GM20000 (cell line): ENCODE results near the gene OR2AJ1.

Source experiments
- DNase-seq: peaks from one replicate; pipeline ENCODE4 v3.0.0; 2012; ENCODE audit warnings: low spot score
- TF ChIP-seq, protein P1 (sequence below): IDR thresholded peaks from 2 replicates; pipeline ENCODE4 v1.5.1; 2012; ENCODE audit warnings: mild to moderate bottlenecking, control low read depth; ENCODE audit errors: extremely low read depth, missing control alignments

The OR2AJ1 gene, protein sequence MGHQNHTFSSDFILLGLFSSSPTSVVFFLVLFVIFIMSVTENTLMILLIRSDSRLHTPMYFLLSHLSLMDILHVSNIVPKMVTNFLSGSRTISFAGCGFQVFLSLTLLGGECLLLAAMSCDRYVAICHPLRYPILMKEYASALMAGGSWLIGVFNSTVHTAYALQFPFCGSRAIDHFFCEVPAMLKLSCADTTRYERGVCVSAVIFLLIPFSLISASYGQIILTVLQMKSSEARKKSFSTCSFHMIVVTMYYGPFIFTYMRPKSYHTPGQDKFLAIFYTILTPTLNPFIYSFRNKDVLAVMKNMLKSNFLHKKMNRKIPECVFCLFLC

DNA sequence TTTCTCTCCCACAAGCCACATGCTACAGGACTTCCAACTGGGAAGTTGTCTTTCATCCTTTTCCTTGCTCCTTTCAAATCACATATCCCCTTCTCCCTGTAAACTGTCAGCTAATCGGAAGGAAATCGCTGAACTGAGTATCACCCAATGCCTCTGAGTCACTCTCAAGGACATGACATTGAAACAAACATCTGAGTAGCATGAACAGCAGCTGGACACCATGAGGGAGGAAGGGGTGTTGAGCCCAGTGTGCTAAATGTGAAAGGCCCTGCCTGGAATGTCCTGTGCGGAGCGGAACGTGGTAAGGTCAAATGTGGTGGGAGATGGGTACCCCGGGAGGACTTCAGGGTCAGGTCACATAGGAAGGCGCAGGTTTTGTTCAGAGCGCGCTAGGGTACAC, at the start of gene OR2AJ1:
TSS of gene OR2AJ1 (plus strand) at position 22 of the 400 bp plus-strand sequence. CDS start 8,880 bp downstream, outside the sequence.
- DNase-seq, result no peak

DNA sequence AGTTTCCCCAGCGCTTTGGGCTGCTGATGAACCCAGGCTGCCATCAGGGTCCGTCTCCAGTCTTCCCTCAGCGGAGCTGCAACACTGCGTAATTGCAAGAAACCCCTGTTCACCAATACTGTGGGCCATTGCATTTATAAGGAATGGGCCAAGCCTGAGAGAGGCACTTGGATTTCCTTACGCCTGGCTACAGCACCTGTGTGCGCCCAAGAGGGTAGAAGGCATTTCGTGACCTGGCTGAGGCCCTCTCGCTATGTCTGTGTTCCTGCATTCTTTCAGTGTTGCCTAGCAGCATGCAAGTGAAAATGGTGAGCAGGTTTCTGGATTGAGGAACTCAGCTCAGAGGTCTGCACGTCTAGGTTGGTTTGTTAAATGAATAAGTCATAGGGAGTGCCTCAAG, 41.3 kb upstream of the OR2AJ1 start:
- no peak for DNase-seq
- TF ChIP-seq, protein P1, sequence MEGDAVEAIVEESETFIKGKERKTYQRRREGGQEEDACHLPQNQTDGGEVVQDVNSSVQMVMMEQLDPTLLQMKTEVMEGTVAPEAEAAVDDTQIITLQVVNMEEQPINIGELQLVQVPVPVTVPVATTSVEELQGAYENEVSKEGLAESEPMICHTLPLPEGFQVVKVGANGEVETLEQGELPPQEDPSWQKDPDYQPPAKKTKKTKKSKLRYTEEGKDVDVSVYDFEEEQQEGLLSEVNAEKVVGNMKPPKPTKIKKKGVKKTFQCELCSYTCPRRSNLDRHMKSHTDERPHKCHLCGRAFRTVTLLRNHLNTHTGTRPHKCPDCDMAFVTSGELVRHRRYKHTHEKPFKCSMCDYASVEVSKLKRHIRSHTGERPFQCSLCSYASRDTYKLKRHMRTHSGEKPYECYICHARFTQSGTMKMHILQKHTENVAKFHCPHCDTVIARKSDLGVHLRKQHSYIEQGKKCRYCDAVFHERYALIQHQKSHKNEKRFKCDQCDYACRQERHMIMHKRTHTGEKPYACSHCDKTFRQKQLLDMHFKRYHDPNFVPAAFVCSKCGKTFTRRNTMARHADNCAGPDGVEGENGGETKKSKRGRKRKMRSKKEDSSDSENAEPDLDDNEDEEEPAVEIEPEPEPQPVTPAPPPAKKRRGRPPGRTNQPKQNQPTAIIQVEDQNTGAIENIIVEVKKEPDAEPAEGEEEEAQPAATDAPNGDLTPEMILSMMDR, result no peak

More for the DNA sequence above, at the start of gene OR2AJ1:
- TF ChIP-seq, protein P1, result no peak

DNA sequence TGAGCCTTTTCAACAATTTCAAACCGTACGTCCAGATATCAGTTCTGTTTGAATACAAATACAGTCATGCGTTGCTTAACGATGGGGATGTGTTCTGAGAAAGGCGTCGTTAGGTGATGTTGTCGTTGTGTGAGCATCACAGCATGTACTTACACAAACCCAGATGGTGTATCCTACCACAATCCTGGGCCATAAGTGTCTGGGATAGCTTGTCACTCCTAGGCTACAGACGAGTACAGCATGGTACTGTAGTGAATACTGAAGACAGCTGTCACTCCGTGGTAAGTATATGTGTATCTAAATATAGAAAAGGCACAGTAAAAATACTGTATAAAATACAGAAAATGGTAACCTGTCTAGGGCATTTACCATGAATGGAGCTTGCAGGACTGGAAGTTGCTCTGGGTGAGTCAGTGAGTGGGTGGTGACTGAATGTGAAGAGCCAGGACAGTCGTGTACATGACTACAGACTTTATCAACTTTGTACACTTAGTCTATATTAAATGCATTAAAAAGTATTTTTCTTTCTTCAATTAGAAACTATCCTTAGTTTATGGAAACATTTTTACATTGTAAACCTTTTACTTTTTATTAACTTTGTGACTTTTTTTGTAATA, 39.8 kb upstream of the OR2AJ1 start:
- TF ChIP-seq, protein P1, result no peak
- no peak for DNase-seq

DNA sequence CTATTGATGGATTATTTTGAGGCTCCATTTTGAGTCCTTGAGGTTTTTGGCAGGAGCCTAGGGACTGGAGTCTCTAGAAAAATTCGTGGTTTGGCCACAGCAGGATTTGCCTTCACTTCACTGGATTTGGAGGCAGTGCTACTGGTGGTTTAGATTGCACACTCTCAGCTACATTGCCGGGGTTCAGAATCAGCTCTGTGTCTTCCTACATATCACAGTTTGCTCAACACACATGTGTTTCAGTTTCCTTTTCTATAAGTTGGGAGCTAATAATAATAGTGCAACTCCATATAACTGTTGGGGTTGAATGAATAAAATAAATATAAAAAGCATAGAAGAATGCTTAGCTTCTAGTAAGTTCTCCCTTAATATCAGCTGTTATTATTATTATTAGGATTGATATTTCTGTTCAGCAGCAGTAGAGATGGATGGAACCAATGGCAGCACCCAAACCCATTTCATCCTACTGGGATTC, 29.5 kb upstream of the OR2AJ1 start, which contains the start of gene OR2W3:
TSS of gene OR2W3 (plus strand) at position 425 of the 475 bp plus-strand sequence. CDS start at position 425, 0 bp downstream.
- TF ChIP-seq, protein P1, result no peak
- no peak for DNase-seq

DNA sequence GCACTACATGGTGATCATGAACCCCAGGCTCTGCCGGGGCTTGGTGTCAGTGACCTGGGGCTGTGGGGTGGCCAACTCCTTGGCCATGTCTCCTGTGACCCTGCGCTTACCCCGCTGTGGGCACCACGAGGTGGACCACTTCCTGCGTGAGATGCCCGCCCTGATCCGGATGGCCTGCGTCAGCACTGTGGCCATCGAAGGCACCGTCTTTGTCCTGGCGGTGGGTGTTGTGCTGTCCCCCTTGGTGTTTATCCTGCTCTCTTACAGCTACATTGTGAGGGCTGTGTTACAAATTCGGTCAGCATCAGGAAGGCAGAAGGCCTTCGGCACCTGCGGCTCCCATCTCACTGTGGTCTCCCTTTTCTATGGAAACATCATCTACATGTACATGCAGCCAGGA, 28.7 kb upstream of the OR2AJ1 start:
- TF ChIP-seq, protein P1, result no peak
- no peak for DNase-seq

DNA sequence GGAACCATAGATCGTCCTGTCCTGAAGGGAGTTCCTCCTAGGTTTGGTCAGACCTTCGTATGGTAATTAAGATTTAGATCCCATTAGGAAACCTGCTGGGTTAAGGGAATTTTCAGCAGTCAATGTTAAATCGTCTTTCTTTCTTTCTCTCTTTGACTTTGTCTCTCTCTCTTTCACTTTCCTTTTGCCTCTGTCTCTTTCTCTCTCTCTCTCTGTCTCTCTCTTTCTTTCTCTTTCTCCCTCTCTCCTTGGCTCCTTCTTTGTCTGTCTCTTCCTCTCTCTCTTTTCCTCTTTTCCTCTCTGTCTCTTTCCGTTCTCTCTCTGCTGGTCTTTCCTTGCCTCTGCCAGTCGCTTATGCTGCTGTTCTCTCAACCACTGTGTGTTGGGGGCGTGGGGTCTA, 20.6 kb upstream of the OR2AJ1 start:
- DNase-seq, result no peak
- TF ChIP-seq, protein P1, result no peak

DNA sequence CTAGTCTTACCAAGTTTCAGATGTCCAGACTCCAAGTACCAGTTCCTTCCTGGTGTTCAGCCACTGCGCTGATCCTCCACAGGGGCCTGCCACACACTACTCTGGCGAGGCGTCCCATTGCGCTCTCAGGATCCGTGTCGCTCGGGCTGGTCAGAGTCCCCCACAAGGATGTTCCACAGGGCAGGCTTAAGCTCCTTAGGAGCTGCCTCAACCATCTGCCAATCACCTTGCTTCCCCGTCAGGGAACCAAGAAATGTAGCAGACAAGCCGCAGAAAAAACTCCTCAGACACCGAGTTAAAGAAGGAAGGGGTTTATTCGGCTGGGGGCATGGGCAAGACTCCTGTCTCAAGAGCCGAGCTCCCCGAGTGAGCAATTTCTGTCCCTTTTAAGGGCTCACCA, 19.5 kb upstream of the OR2AJ1 start:
- no peak for DNase-seq
- TF ChIP-seq, protein P1, result no peak
